Caco-2 (cell line): ENCODE measurements around the gene GET3. TPM values are rescaled to one million over a fixed set of nuclear protein-coding genes. Genes with fewer than 3 reads are reported as not detected.

ENCODE experiments used
- BruUV-seq: library from RNA; stranded (reverse); fragments of 400-500 nt; replicated peaks from 2 replicates; lab custom pipeline; 2021; lab: Mats Ljungman, UMichigan
- CTCF ChIA-PET: fragments of 300-600 bp; sonication (Branson Sonifier 250); formaldehyde crosslinking; loops from one replicate; lab custom pipeline; 2022; ENCODE audit warnings: antibody characterized with exemption; lab: Charles Lee
- POLR2A ChIA-PET: fragments of 300-600 bp; sonication (Branson Sonifier 250); formaldehyde crosslinking; loops from one replicate; lab custom pipeline; 2022; ENCODE audit warnings: antibody characterized with exemption; lab: Charles Lee
- DNase-seq, 2 experiments: peaks; one replicate each; pipeline versions ENCODE4 v3.0.0 to v3.0.0-alpha.2; 2020 to 2022
- H3K27me3 ChIP-seq: replicated peaks from 2 replicates; pipeline ENCODE4 v1.6.0; 2011; ENCODE audit warnings: low read length; ENCODE audit not compliant: control insufficient read depth, insufficient read depth
- H3K36me3 ChIP-seq: 2 replicates; pipeline ENCODE4 v1.5.1; 2011; ENCODE audit warnings: low read length; ENCODE audit not compliant: control insufficient read depth, insufficient read depth
- H3K4me1 ChIP-seq: fragments of 250-450 bp; sonication (Bioruptor Pico); 2 replicates; pipeline ENCODE4 v1.5.1; 2020; ENCODE audit warnings: mild to moderate bottlenecking
- H3K4me3 ChIP-seq: 2 replicates; pipeline ENCODE4 v1.5.1; 2011; ENCODE audit warnings: low read depth, mild to moderate bottlenecking, control low read depth, low read length
- H3K9me3 ChIP-seq: fragments of 250-450 bp; sonication (Bioruptor Pico); 2 replicates; pipeline ENCODE4 v1.5.1; 2020; ENCODE audit warnings: mild to moderate bottlenecking, moderate library complexity
- H3K27ac Mint-ChIP-seq: one replicate; pipeline ENCODE4 v1.8.0; 2022; ENCODE audit warnings: mixed read lengths; ENCODE audit not compliant: unreplicated experiment
- H3K27me3 Mint-ChIP-seq: one replicate; pipeline ENCODE4 v1.8.0; 2022; ENCODE audit warnings: mixed read lengths; ENCODE audit not compliant: insufficient read depth, unreplicated experiment
- H3K36me3 Mint-ChIP-seq: one replicate; pipeline ENCODE4 v1.8.0; 2022; ENCODE audit warnings: mild to moderate bottlenecking, mixed read lengths; ENCODE audit not compliant: insufficient read depth, unreplicated experiment
- H3K4me1 Mint-ChIP-seq: one replicate; pipeline ENCODE4 v1.8.0; 2022; ENCODE audit warnings: low read depth, mixed read lengths; ENCODE audit not compliant: unreplicated experiment
- H3K4me3 Mint-ChIP-seq: one replicate; pipeline ENCODE4 v1.8.0; 2022; ENCODE audit warnings: mild to moderate bottlenecking, moderate library complexity, mixed read lengths; ENCODE audit not compliant: unreplicated experiment
- H3K9me3 Mint-ChIP-seq: one replicate; pipeline ENCODE4 v1.8.0; 2022; ENCODE audit warnings: mixed read lengths; ENCODE audit not compliant: unreplicated experiment
- intact Hi-C: fragments of 100-400 bp; cut with micrococcal nuclease; formaldehyde crosslinking; loops from one replicate; pipeline ENCODE4 v1.10.0; 2022; ENCODE audit not compliant: unreplicated experiment
- total RNA-seq: library from RNA; stranded (reverse); gene quantifications from 2 replicates; pipeline ENCODE4 v1.2.3, GENCODE V29; 2022
- TF ChIP-seq, protein P1 (sequence below), 2 experiments: fragments of 200-600 bp in 1 of 2; IDR thresholded peaks; 1 replicate in 1 of 2; 2 replicates in 1 of 2; pipeline versions ENCODE4 v1.5.1 to v1.8.0; 2011 to 2022; ENCODE audit warnings: antibody characterized with exemption in 1 of 2, control low read depth in 1 of 2, inconsistent platforms in 1 of 2, low read depth in 1 of 2, low read length in 1 of 2, mild to moderate bottlenecking in 1 of 2, moderate library complexity in 1 of 2; ENCODE audit not compliant: insufficient read depth in 1 of 2, severe bottlenecking in 1 of 2, unreplicated experiment in 1 of 2

GET3 gene
- total RNA-seq, 1 experiment from 2014 or later, result 57.1 TPM

DNA sequence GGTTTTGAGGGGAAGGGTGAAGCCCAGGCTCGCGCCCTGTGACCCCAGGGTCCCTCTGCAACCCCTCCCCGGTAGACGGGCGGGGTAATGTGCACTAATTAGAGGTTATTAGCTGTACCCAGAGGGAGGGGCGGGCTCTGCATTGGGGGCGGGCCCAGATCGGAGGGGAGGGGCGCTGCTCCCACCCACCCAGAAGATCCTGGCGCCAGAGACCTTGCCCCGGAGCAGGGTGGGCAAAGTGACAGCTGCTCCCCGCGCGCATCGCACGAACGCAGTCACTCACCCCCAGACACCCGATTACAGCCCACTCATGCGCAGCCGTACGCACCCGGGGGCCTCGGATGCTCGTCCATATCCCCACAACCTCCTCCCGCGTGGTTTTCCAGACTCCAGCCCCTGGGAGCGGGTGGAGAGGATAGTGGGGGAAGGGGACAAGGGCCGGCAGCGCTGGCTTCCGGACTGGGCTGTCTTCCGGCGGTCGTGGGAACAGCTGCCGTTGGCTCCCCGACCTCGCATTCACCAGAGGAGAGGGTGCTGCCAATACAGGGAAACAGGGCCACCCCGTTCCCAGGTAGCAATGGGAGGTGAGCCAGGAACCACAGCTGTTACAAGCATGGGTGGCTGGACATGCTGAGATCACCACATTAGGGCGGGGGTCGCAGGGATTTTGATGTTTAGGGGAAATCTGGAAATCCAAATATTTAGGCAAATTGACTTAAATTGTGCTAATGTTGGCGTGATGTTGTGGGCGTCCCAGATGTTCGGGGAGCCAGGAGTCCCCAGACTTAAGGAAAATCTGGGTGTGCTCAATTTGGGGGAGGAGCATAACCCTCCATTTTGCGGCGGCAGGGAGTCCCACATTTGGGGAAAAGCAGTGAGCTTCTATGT is 41.0 kb downstream of the GET3 start:
- CTCF ChIA-PET, result interaction anchor here (0.6 to 2.8 kb wide), 7 partner anchors 11 to 107 kb away, joined by 3 to 38 read pairs (median 4); partner anchors contain the start of gene JUNB
- no TSS peak for BruUV-seq
- TF ChIP-seq, protein P1, sequence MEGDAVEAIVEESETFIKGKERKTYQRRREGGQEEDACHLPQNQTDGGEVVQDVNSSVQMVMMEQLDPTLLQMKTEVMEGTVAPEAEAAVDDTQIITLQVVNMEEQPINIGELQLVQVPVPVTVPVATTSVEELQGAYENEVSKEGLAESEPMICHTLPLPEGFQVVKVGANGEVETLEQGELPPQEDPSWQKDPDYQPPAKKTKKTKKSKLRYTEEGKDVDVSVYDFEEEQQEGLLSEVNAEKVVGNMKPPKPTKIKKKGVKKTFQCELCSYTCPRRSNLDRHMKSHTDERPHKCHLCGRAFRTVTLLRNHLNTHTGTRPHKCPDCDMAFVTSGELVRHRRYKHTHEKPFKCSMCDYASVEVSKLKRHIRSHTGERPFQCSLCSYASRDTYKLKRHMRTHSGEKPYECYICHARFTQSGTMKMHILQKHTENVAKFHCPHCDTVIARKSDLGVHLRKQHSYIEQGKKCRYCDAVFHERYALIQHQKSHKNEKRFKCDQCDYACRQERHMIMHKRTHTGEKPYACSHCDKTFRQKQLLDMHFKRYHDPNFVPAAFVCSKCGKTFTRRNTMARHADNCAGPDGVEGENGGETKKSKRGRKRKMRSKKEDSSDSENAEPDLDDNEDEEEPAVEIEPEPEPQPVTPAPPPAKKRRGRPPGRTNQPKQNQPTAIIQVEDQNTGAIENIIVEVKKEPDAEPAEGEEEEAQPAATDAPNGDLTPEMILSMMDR (IDR thresholded peaks at IDR 0.05; ENCODE audit: insufficient read depth in 1 of 2, low read depth in 1 of 2, low read length in 1 of 2, severe bottlenecking in 1 of 2, unreplicated experiment in 1 of 2), result no peak
- DNase-seq, result peak; percentile 59 to 72
- H3K4me1 ChIP-seq, result peaks cover 20% of the 10 kb centered on the region
- Mint-ChIP-seq H3K4me3 (peak overlapping the region; percentile 85), H3K36me3 (peaks cover 19% of the 10 kb centered on the region), H3K4me1 (peaks cover 19% of the 10 kb centered on the region), H3K27ac (peak overlapping the region; percentile 87), H3K9me3 (no peaks in the 10 kb centered on the region), H3K27me3 (no peaks in the 10 kb centered on the region)
- H3K36me3 ChIP-seq, result no peaks in the 10 kb centered on the region
- intact Hi-C loops, result loop anchor here (5.0 kb wide), 1 partner anchor 56 kb away; the partner anchor contains the start of gene TNPO2
- POLR2A ChIA-PET, result interaction anchor here (0.9 to 2.5 kb wide), 2 partner anchors 11 to 14 kb away, joined by 4 to 36 read pairs; partner anchors contain the start of gene JUNB
- H3K27me3 ChIP-seq, result no peaks in the 10 kb centered on the region
- H3K9me3 ChIP-seq, result no peaks in the 10 kb centered on the region
- peak overlapping the region; percentile 53 for H3K4me3 ChIP-seq

DNA sequence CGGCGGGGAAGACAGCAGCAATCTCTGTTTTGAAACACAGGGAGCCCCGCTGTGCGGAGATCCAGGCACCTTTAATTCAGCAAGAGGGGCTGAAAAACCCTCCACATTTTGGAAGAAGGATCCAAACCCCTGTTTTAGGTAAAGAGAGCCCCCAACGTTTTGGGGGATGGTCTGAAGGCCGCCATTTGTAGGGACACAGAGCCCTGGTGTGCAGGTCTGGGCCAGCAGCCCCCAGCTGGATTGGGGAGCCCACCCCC is 41.5 kb downstream of the GET3 start:
- Histone ChIP-seq H3K27me3 (no peaks in the 10 kb centered on the region), H3K36me3 (no peaks in the 10 kb centered on the region), H3K9me3 (no peaks in the 10 kb centered on the region), H3K4me3 (peak overlapping the region; percentile 53), H3K4me1 (peaks cover 25% of the 10 kb centered on the region)
- Mint-ChIP-seq H3K27ac (peak overlapping the region; percentile 87), H3K9me3 (no peaks in the 10 kb centered on the region), H3K36me3 (peaks cover 19% of the 10 kb centered on the region), H3K4me3 (peak overlapping the region; percentile 85), H3K27me3 (no peaks in the 10 kb centered on the region), H3K4me1 (peaks cover 15% of the 10 kb centered on the region)
- no peak for DNase-seq
- TF ChIP-seq, protein P1 (IDR thresholded peaks at IDR 0.05; ENCODE audit: insufficient read depth in 1 of 2, low read depth in 1 of 2, low read length in 1 of 2, severe bottlenecking in 1 of 2, unreplicated experiment in 1 of 2), result no peak
- CTCF ChIA-PET, result interaction anchor here (0.6 to 2.5 kb wide), 2 partner anchors 18 to 69 kb away, joined by 3 to 20 read pairs; no protein-coding TSS in a partner anchor
- BruUV-seq, result TSS peak; percentile 34
- intact Hi-C loops, result loop anchor here (5.0 kb wide), 1 partner anchor 57 kb away; the partner anchor contains the start of gene TNPO2
- POLR2A ChIA-PET, result interaction anchor here (0.9 to 2.5 kb wide), 2 partner anchors 10 to 14 kb away, joined by 4 to 36 read pairs; partner anchors contain the start of gene JUNB

DNA sequence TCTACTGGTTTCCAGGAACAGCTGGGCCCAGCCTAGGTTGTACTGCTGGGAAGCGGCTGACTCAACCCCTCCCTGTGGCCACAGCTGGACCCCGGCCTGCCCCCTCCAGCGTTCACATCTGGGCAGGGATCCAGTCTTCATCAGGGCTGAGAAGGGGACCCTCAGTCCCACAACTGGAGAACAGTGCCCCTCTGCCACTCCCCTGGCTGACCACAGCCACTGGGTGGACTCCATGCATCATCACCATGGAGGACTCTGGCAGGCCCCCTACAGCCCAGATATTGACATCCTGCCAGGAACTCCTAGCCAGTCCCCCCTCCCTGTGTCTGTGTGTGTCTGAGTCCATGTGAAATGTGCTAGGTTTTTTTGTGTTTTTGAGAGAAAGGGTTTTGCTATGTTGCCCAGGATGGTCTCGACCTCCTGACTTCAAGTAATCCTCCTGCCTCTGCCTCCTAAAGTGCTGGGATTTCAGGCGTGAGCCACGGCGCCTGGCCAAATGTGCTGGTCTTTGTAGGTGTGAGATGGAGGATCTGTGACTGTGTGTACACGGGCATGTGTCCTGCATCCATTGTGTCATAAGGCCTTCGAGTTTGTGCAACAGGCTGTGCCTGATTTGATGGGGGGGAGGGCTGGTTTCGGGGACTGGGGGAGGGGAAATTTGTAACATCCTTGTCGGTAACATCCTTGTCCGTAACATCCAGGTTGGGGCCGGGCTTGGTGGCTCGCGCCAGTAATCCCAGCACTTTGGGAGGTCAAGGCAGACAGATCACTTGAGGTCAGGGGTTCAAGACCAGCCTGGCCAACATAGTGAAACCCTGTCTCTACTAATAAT is 42.1 kb downstream of the GET3 start:
- Histone ChIP-seq H3K9me3 (no peaks in the 10 kb centered on the region), H3K36me3 (no peaks in the 10 kb centered on the region), H3K4me3 (peak overlapping the region; percentile 53), H3K27me3 (no peaks in the 10 kb centered on the region), H3K4me1 (peaks cover 30% of the 10 kb centered on the region)
- no peak overlapping the region for H3K27ac Mint-ChIP-seq
- H3K36me3 Mint-ChIP-seq, result peaks cover 19% of the 10 kb centered on the region
- CTCF ChIA-PET, result interaction anchor here (2.5 kb wide), 1 partner anchor 18 kb away, joined by 20 read pairs; no protein-coding TSS in a partner anchor
- BruUV-seq, result no TSS peak
- no peaks in the 10 kb centered on the region for H3K9me3 Mint-ChIP-seq
- H3K4me3 Mint-ChIP-seq, result peak overlapping the region; percentile 30
- H3K4me1 Mint-ChIP-seq, result peaks cover 11% of the 10 kb centered on the region
- POLR2A ChIA-PET, result interaction anchor here (0.9 to 2.5 kb wide), 2 partner anchors 10 to 13 kb away, joined by 4 to 36 read pairs; partner anchors contain the start of gene JUNB
- H3K27me3 Mint-ChIP-seq, result no peaks in the 10 kb centered on the region
- TF ChIP-seq, protein P1 (IDR thresholded peaks at IDR 0.05; ENCODE audit: insufficient read depth in 1 of 2, low read depth in 1 of 2, low read length in 1 of 2, severe bottlenecking in 1 of 2, unreplicated experiment in 1 of 2), result no peak
- intact Hi-C loops, result loop anchor here (5.0 kb wide), 1 partner anchor 57 kb away; the partner anchor contains the start of gene TNPO2
- no peak for DNase-seq
